ENCODE results near the gene TANC1. TPM values are rescaled to one million over a fixed set of nuclear protein-coding genes. Genes with fewer than 3 reads are reported as not detected.

The TANC1 gene
- total RNA-seq, 1 experiment from 2014 or later: 2.5 TPM

DNA sequence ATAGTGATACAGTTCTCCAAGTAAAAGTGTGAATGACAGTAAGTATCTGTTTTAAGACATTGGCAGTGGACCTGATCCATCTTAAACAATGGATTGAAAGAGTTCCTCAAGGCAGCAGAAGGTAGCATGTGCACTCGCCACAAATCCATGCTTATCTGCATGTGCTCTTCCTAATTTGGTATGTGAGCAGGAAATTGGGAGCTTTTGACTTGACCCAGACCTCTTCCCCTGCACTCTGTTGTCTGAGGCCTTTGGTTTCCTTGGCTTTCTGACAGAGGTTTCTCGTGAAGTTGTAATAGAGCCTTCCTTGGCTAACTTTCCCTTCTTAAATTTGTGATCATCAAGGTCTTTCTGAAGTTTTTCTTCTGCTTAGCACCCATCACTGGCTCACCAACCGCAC, 204.0 kb downstream of the TANC1 start:
- Histone ChIP-seq H3K4ac (ENCODE audit: low read depth, low read length) (no peak overlapping the region), H3K27ac (ENCODE audit: insufficient read length, low read depth, low read length) (no peak overlapping the region), H3K23ac (ENCODE audit: insufficient read length, low read depth, low read length) (no peak overlapping the region), H2AK5ac (ENCODE audit: insufficient read length, low read length) (no peak overlapping the region), H3K18ac (ENCODE audit: insufficient read length, low read depth, low read length) (no peak overlapping the region), H3K23me2 (ENCODE audit: insufficient read length, low read depth, low read length, poor library complexity, severe bottlenecking) (no peaks in the 10 kb centered on the region), H2BK15ac (ENCODE audit: low read depth, low read length) (no peak overlapping the region), H2AFZ (ENCODE audit: low read length) (no peak overlapping the region), H3K27me3 (ENCODE audit: insufficient read depth, low read length) (no peaks in the 10 kb centered on the region), H2BK5ac (ENCODE audit: insufficient read length, low read length) (no peak overlapping the region), H2BK120ac (ENCODE audit: low read depth, low read length, poor library complexity, severe bottlenecking) (no peak overlapping the region), H3T11ph (ENCODE audit: low read length) (no peak overlapping the region), H3K79me2 (ENCODE audit: insufficient read depth, low read length) (no peaks in the 10 kb centered on the region), H4K8ac (replicated peaks; ENCODE audit: insufficient read length, low read depth, low read length) (no peak overlapping the region), H3K9ac (ENCODE audit: extremely low read depth, insufficient read length, low read length) (no peak overlapping the region), H3K56ac (ENCODE audit: insufficient read length, low read depth, low read length) (no peak overlapping the region), H3K4me1 (ENCODE audit: insufficient read depth, low read length) (no peaks in the 10 kb centered on the region), H3K79me1 (ENCODE audit: insufficient read depth, low read depth, low read length, poor library complexity, severe bottlenecking) (no peaks in the 10 kb centered on the region), H4K91ac (ENCODE audit: insufficient read length, low read depth, low read length) (no peak overlapping the region), H4K20me1 (ENCODE audit: control insufficient read depth, insufficient read depth, insufficient read length) (no peaks in the 10 kb centered on the region), H2BK12ac (ENCODE audit: insufficient read length, low read depth, low read length) (no peak overlapping the region), H2BK20ac (ENCODE audit: low read depth, low read length, poor library complexity, severe bottlenecking) (no peak overlapping the region), H3K9me3 (ENCODE audit: control insufficient read depth, low read depth, low read length) (no peaks in the 10 kb centered on the region), H3K14ac (ENCODE audit: insufficient read depth, low read length) (no peak overlapping the region), H4K5ac (ENCODE audit: insufficient read length, low read depth, low read length) (no peak overlapping the region), H3K4me2 (ENCODE audit: insufficient read depth, insufficient read length, low read length) (no peak overlapping the region)
- WGBS (ENCODE audit: extremely low coverage, insufficient read length, low lambda C conversion rate): no CpG with 5 or more reads among the region's 3 CpGs
- no peak overlapping the region for H3K27ac Mint-ChIP-seq
- H3K27me3 Mint-ChIP-seq (ENCODE audit: low read depth): no peaks in the 10 kb centered on the region
- H3K4me1 Mint-ChIP-seq: no peaks in the 10 kb centered on the region
- TF ChIP-seq, protein P1, sequence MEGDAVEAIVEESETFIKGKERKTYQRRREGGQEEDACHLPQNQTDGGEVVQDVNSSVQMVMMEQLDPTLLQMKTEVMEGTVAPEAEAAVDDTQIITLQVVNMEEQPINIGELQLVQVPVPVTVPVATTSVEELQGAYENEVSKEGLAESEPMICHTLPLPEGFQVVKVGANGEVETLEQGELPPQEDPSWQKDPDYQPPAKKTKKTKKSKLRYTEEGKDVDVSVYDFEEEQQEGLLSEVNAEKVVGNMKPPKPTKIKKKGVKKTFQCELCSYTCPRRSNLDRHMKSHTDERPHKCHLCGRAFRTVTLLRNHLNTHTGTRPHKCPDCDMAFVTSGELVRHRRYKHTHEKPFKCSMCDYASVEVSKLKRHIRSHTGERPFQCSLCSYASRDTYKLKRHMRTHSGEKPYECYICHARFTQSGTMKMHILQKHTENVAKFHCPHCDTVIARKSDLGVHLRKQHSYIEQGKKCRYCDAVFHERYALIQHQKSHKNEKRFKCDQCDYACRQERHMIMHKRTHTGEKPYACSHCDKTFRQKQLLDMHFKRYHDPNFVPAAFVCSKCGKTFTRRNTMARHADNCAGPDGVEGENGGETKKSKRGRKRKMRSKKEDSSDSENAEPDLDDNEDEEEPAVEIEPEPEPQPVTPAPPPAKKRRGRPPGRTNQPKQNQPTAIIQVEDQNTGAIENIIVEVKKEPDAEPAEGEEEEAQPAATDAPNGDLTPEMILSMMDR (conservative IDR thresholded peaks at IDR 0.05): no peak
- peaks cover 0 to 5% (median 0%) of the 10 kb centered on the region in 3 experiments; a peak in 1 of 7 replicates for H3K36me3 Mint-ChIP-seq (ENCODE audit: insufficient read depth in 1 of 3, low read depth in 3 of 3)
- H3K4me3 Mint-ChIP-seq: no peak overlapping the region
- no peaks in the 10 kb centered on the region for H3K9me3 Mint-ChIP-seq
- DNase-seq: no peak
